H9 (cell line): ENCODE measurements around the gene STXBP5L. TPM values are rescaled to one million over a fixed set of nuclear protein-coding genes. Genes with fewer than 3 reads are reported as not detected.

Experiments used
- DNase-seq: peaks from one replicate; pipeline ENCODE4 v3.0.0-alpha.2; 2017
- H2AFZ ChIP-seq: one replicate; pipeline ENCODE4 v1.6.1; 2013; ENCODE audit warnings: mild to moderate bottlenecking, low read length, control low read depth, moderate library complexity
- H2AK5ac ChIP-seq: 2 replicates; pipeline ENCODE4 v1.6.1; 2013; ENCODE audit warnings: low read length, control low read depth, mixed read lengths; ENCODE audit not compliant: insufficient read length
- H2BK120ac ChIP-seq: one replicate; pipeline ENCODE4 v1.6.1; 2013; ENCODE audit warnings: low read depth, mild to moderate bottlenecking, low read length, control low read depth, inconsistent platforms; ENCODE audit not compliant: poor library complexity, severe bottlenecking
- H2BK12ac ChIP-seq: 2 replicates; pipeline ENCODE4 v1.6.1; 2013; ENCODE audit warnings: low read length, control low read depth, mixed read lengths, low read depth; ENCODE audit not compliant: insufficient read length
- H2BK15ac ChIP-seq: 2 replicates; pipeline ENCODE4 v1.6.1; 2013; ENCODE audit warnings: low read depth, low read length, control low read depth
- H2BK20ac ChIP-seq: one replicate; pipeline ENCODE4 v1.6.1; 2013; ENCODE audit warnings: low read depth, mild to moderate bottlenecking, low read length, control low read depth, inconsistent platforms; ENCODE audit not compliant: poor library complexity, severe bottlenecking
- H2BK5ac ChIP-seq: 2 replicates; pipeline ENCODE4 v1.6.1; 2013; ENCODE audit warnings: low read length, control low read depth, mixed read lengths; ENCODE audit not compliant: insufficient read length
- H3K14ac ChIP-seq: 2 replicates; pipeline ENCODE4 v1.6.1; 2013; ENCODE audit warnings: low read length, control low read depth; ENCODE audit not compliant: insufficient read depth
- H3K18ac ChIP-seq: 2 replicates; pipeline ENCODE4 v1.6.1; 2013; ENCODE audit warnings: low read depth, mild to moderate bottlenecking, mixed read lengths, low read length, control low read depth; ENCODE audit not compliant: insufficient read length
- H3K23ac ChIP-seq: 2 replicates; pipeline ENCODE4 v1.6.1; 2013; ENCODE audit warnings: low read length, control low read depth, mixed read lengths, low read depth; ENCODE audit not compliant: insufficient read length
- H3K23me2 ChIP-seq: 2 replicates; pipeline ENCODE4 v1.6.1; 2013; ENCODE audit warnings: low read depth, mild to moderate bottlenecking, mixed read lengths, low read length, control low read depth; ENCODE audit not compliant: insufficient read length, poor library complexity, severe bottlenecking
- H3K27ac ChIP-seq: 2 replicates; pipeline ENCODE4 v1.5.1; 2013; ENCODE audit warnings: low read length, control low read depth, mixed read lengths, low read depth; ENCODE audit not compliant: insufficient read length
- H3K27me3 ChIP-seq: 2 replicates; pipeline ENCODE4 v1.6.1; 2013; ENCODE audit warnings: low read length, control low read depth, inconsistent platforms; ENCODE audit not compliant: insufficient read depth
- H3K4ac ChIP-seq: 2 replicates; pipeline ENCODE4 v1.6.1; 2013; ENCODE audit warnings: low read depth, mild to moderate bottlenecking, control low read depth, inconsistent platforms, low read length, moderate library complexity
- H3K4me1 ChIP-seq: 2 replicates; pipeline ENCODE4 v1.6.1; 2013; ENCODE audit warnings: low read length, control low read depth, inconsistent platforms; ENCODE audit not compliant: insufficient read depth
- H3K4me2 ChIP-seq: 2 replicates; pipeline ENCODE4 v1.6.1; 2013; ENCODE audit warnings: low read length, control low read depth, mixed read lengths; ENCODE audit not compliant: insufficient read length, insufficient read depth
- H3K56ac ChIP-seq: 2 replicates; pipeline ENCODE4 v1.6.1; 2013; ENCODE audit warnings: low read depth, mild to moderate bottlenecking, mixed read lengths, low read length, control low read depth; ENCODE audit not compliant: insufficient read length
- H3K79me1 ChIP-seq: 2 replicates; pipeline ENCODE4 v1.6.1; 2013; ENCODE audit warnings: low read depth, mild to moderate bottlenecking, moderate library complexity, low read length, control low read depth, inconsistent platforms; ENCODE audit not compliant: insufficient read depth, poor library complexity, severe bottlenecking
- H3K79me2 ChIP-seq: 2 replicates; pipeline ENCODE4 v1.6.1; 2013; ENCODE audit warnings: low read length, control low read depth, inconsistent platforms; ENCODE audit not compliant: insufficient read depth
- H3K9ac ChIP-seq: 2 replicates; pipeline ENCODE4 v1.6.1; 2013; ENCODE audit warnings: low read length, control low read depth, mixed read lengths; ENCODE audit not compliant: insufficient read length; ENCODE audit errors: extremely low read depth
- H3K9me3 ChIP-seq: one replicate; pipeline ENCODE4 v1.6.1; 2013; ENCODE audit warnings: low read depth, low read length, inconsistent platforms; ENCODE audit not compliant: control insufficient read depth
- H3T11ph ChIP-seq: one replicate; pipeline ENCODE4 v1.6.1; 2013; ENCODE audit warnings: mild to moderate bottlenecking, low read length, control low read depth, inconsistent platforms
- H4K20me1 ChIP-seq: one replicate; pipeline ENCODE4 v1.6.1; 2013; ENCODE audit not compliant: control insufficient read depth, insufficient read length, insufficient read depth
- H4K5ac ChIP-seq: 2 replicates; pipeline ENCODE4 v1.6.1; 2013; ENCODE audit warnings: low read depth, mild to moderate bottlenecking, mixed read lengths, low read length, control low read depth; ENCODE audit not compliant: insufficient read length
- H4K8ac ChIP-seq: replicated peaks from 2 replicates; pipeline ENCODE4 v1.6.1; 2013; ENCODE audit warnings: low read length, control low read depth, mixed read lengths, low read depth; ENCODE audit not compliant: insufficient read length
- H4K91ac ChIP-seq: 2 replicates; pipeline ENCODE4 v1.6.1; 2013; ENCODE audit warnings: low read depth, mild to moderate bottlenecking, moderate library complexity, mixed read lengths, low read length, control low read depth; ENCODE audit not compliant: insufficient read length
- H3K27ac Mint-ChIP-seq, 3 experiments: 2 replicates in 2 of 3; 3 replicates in 1 of 3; pipeline ENCODE4 v1.8.0; 2020 to 2021; ENCODE audit warnings: mixed read lengths in 3 of 3, mild to moderate bottlenecking in 1 of 3, moderate library complexity in 1 of 3
- H3K27me3 Mint-ChIP-seq: 2 replicates; pipeline ENCODE4 v1.8.0; 2021; ENCODE audit warnings: low read depth, mild to moderate bottlenecking, moderate library complexity, mixed read lengths
- H3K36me3 Mint-ChIP-seq, 3 experiments: 2 replicates in 2 of 3; 3 replicates in 1 of 3; pipeline ENCODE4 v1.8.0; 2020 to 2021; ENCODE audit warnings: low read depth in 3 of 3, mixed read lengths in 3 of 3; ENCODE audit not compliant: insufficient read depth in 1 of 3
- H3K4me1 Mint-ChIP-seq, 2 experiments: 2 replicates each; pipeline ENCODE4 v1.8.0; 2020; ENCODE audit warnings: mixed read lengths in 2 of 2
- H3K4me3 Mint-ChIP-seq, 2 experiments: 2 replicates in 1 of 2; 3 replicates in 1 of 2; pipeline ENCODE4 v1.8.0; 2020 to 2021; ENCODE audit warnings: mild to moderate bottlenecking in 2 of 2, mixed read lengths in 2 of 2, moderate library complexity in 1 of 2
- H3K9me3 Mint-ChIP-seq, 2 experiments: 2 replicates in 1 of 2; 3 replicates in 1 of 2; pipeline ENCODE4 v1.8.0; 2020; ENCODE audit warnings: mild to moderate bottlenecking in 2 of 2, mixed read lengths in 2 of 2, moderate library complexity in 1 of 2
- CTCF ChIP-seq: fragments of 200-600 bp; sonication (generic); conservative IDR thresholded peaks from 3 replicates; pipeline ENCODE4 v1.8.0; 2021; ENCODE audit warnings: antibody characterized with exemption, mild to moderate bottlenecking
- WGBS: extraction: QIAGEN DNeasy Blood & Tissue Kit; methylation state at CpG from one replicate; pipeline ENCODE4 v1.1.7; 2013; ENCODE audit warnings: missing lambda C conversion rate, low lambda C conversion rate, mixed read lengths; ENCODE audit not compliant: insufficient read length; ENCODE audit errors: extremely low coverage; 5-methylcytosine and 5-hydroxymethylcytosine counted together
- total RNA-seq: library from RNA; stranded (reverse); gene quantifications from 2 replicates; pipeline ENCODE4 v1.2.1, GENCODE V29; 2021

The STXBP5L gene
- total RNA-seq, 1 experiment from 2014 or later: 4.7 TPM

GRCh38 chr3:121111914-121112612, 204.1 kb downstream of the STXBP5L start:
- no peak overlapping the region for H2AFZ ChIP-seq

More at GRCh38 chr3:121111914-121112612, 204.1 kb downstream of the STXBP5L start:
- peak overlapping the region; percentile 4 for H4K8ac ChIP-seq
- peaks cover 2% of the 10 kb centered on the region; the same call in 1 of the 2 replicates for H3K4me1 ChIP-seq
- no peaks in the 10 kb centered on the region for H3K79me2 ChIP-seq
- H3K23me2 ChIP-seq: no peaks in the 10 kb centered on the region
- no peak overlapping the region for H3K9ac ChIP-seq
- H3K27me3 Mint-ChIP-seq: no peaks in the 10 kb centered on the region
- H3K27ac Mint-ChIP-seq: peak overlapping the region in 1 of 3 experiments; percentile 83; a peak in 2 of 7 replicates
- H4K20me1 ChIP-seq: no peaks in the 10 kb centered on the region
- no peak overlapping the region for H2AK5ac ChIP-seq
- H3K4me2 ChIP-seq: no peak overlapping the region
- H3K18ac ChIP-seq: no peak overlapping the region
- peak overlapping the region; percentile 49 for H2BK20ac ChIP-seq
- H3K9me3 ChIP-seq: no peaks in the 10 kb centered on the region
- WGBS: no CpG with 5 or more reads among the region's 15 CpGs
- DNase-seq: peak; percentile 72
- H3K4me1 Mint-ChIP-seq: peaks cover 23 to 25% of the 10 kb centered on the region in 2 experiments
- no peak overlapping the region for H2BK120ac ChIP-seq
- no peak overlapping the region for H3K56ac ChIP-seq
- no peak overlapping the region for H2BK5ac ChIP-seq
- H3K4me3 Mint-ChIP-seq: no peak overlapping the region
- no peak overlapping the region for H3K23ac ChIP-seq
- H3K27me3 ChIP-seq: no peaks in the 10 kb centered on the region
- peaks cover 0 to 4% of the 10 kb centered on the region in 2 experiments; a peak in 2 of 5 replicates for H3K9me3 Mint-ChIP-seq
- no peak overlapping the region; the same call in 1 of the 2 replicates for H3K4ac ChIP-seq
- peak; percentile 45 for TF ChIP-seq CTCF
- no peak overlapping the region for H3K27ac ChIP-seq
- H3K14ac ChIP-seq: no peak overlapping the region; the same call in 1 of the 2 replicates
- no peak overlapping the region for H2BK12ac ChIP-seq
- no peak overlapping the region for H3T11ph ChIP-seq
- no peak overlapping the region for H4K91ac ChIP-seq
- H2BK15ac ChIP-seq: no peak overlapping the region
- no peaks in the 10 kb centered on the region for H3K79me1 ChIP-seq
- H3K36me3 Mint-ChIP-seq: peaks cover 5 to 7% (median 6%) of the 10 kb centered on the region in 3 experiments
- no peak overlapping the region for H4K5ac ChIP-seq
